Measurements from ENCODE around the gene AMPD3. TPM values are rescaled to one million over a fixed set of nuclear protein-coding genes. Genes with fewer than 3 reads are reported as not detected.

AMPD3 gene
- polyA plus RNA-seq, 3 donors: 4.6 to 5.3 (median 5.0) TPM

- no peak for DNase-seq (ENCODE audit: low read depth in 3 of 3, low spot score in 2 of 3)
Observed at GRCh38 chr11:10486161-10486840, 31.2 kb downstream of the AMPD3 start.

GRCh38 chr11:10487002-10487647 lies 32.1 kb downstream of the AMPD3 start:
- DNase-seq (ENCODE audit: low read depth in 3 of 3, low spot score in 2 of 3): no peak

GRCh38 chr11:10488121-10488933 lies 33.3 kb downstream of the AMPD3 start:
- no peak for DNase-seq (ENCODE audit: low read depth in 3 of 3, low spot score in 2 of 3)

- no peak for DNase-seq (ENCODE audit: low read depth in 3 of 3, low spot score in 2 of 3)
Observed at GRCh38 chr11:10488934-10489691, 34.0 kb downstream of the AMPD3 start.

- no peak for DNase-seq (ENCODE audit: low read depth in 3 of 3, low spot score in 2 of 3)
Observed at GRCh38 chr11:10490032-10490397, 35.0 kb downstream of the AMPD3 start.

- no peak for DNase-seq (ENCODE audit: low read depth in 3 of 3, low spot score in 2 of 3)
Observed at GRCh38 chr11:10490398-10491241, 35.6 kb downstream of the AMPD3 start.

- DNase-seq (ENCODE audit: low read depth in 3 of 3, low spot score in 2 of 3): no peak
Observed at GRCh38 chr11:10492084-10492483, 37.0 kb downstream of the AMPD3 start.

GRCh38 chr11:10493041-10493663 lies 38.1 kb downstream of the AMPD3 start:
- DNase-seq (ENCODE audit: low read depth in 3 of 3, low spot score in 2 of 3): no peak

GRCh38 chr11:10494636-10495463 lies 39.8 kb downstream of the AMPD3 start:
- no peak for DNase-seq (ENCODE audit: low read depth in 3 of 3, low spot score in 2 of 3)

- no peak for DNase-seq (ENCODE audit: low read depth in 3 of 3, low spot score in 2 of 3)
Observed at GRCh38 chr11:10495464-10495786, 40.4 kb downstream of the AMPD3 start.

- DNase-seq (ENCODE audit: low read depth in 3 of 3, low spot score in 2 of 3): no peak
Observed at GRCh38 chr11:10496296-10496936, 41.4 kb downstream of the AMPD3 start.

- DNase-seq (ENCODE audit: low read depth in 3 of 3, low spot score in 2 of 3): no peak
Observed at GRCh38 chr11:10497371-10498021, 42.4 kb downstream of the AMPD3 start.

GRCh38 chr11:10498022-10498400 lies 42.9 kb downstream of the AMPD3 start:
- DNase-seq (ENCODE audit: low read depth in 3 of 3, low spot score in 2 of 3): no peak

- no peak for DNase-seq (ENCODE audit: low read depth in 3 of 3, low spot score in 2 of 3)
Observed at GRCh38 chr11:10498426-10499250, 43.6 kb downstream of the AMPD3 start.

- no peak for DNase-seq (ENCODE audit: low read depth in 3 of 3, low spot score in 2 of 3)
Observed at GRCh38 chr11:10499452-10499851, 44.4 kb downstream of the AMPD3 start.

GRCh38 chr11:10499874-10500601 lies 45.0 kb downstream of the AMPD3 start:
- no peak for DNase-seq (ENCODE audit: low read depth in 3 of 3, low spot score in 2 of 3)
